Astrocyte of the spinal cord (primary cell): Measurements from ENCODE around the gene C12orf42.

Source experiments
- DNase-seq: peaks from one replicate; pipeline ENCODE4 v3.0.0; 2011; ENCODE audit warnings: low read depth, low spot score
- H3K4me3 ChIP-seq: 2 replicates; pipeline ENCODE4 v1.5.1; 2011; ENCODE audit warnings: low read depth, mild to moderate bottlenecking, low read length, moderate library complexity
- CTCF ChIP-seq: IDR thresholded peaks from 2 replicates; pipeline ENCODE4 v1.5.1; 2012; ENCODE audit warnings: low read depth, mild to moderate bottlenecking, low read length, inconsistent platforms
- in situ Hi-C: cut with HindIII; loops from 2 replicates; pipeline ENCODE4 v1.10.0; 2017; ENCODE audit warnings: low sequenced_read_pairs

The C12orf42 gene

GRCh38 chr12:103513875-103514274, 18.1 kb upstream of the C12orf42 start:
- no peak for DNase-seq
- in situ Hi-C loops: no loop called here
- no peak for TF ChIP-seq CTCF
- no peak overlapping the region for H3K4me3 ChIP-seq

GRCh38 chr12:103505371-103506236, 9.8 kb upstream of the C12orf42 start:
- no peak overlapping the region for H3K4me3 ChIP-seq
- peak; percentile 3 for DNase-seq
- no peak for TF ChIP-seq CTCF
- in situ Hi-C loops: no loop called here

- in situ Hi-C loops: no loop called here
- TF ChIP-seq CTCF: no peak
- no peak overlapping the region for H3K4me3 ChIP-seq
- DNase-seq: no peak
These were observed 8.8 kb upstream of the C12orf42 start for GRCh38 chr12:103504606-103505005.

GRCh38 chr12:103503546-103504480, 8.0 kb upstream of the C12orf42 start:
- peak; percentile 19 for TF ChIP-seq CTCF
- no peak overlapping the region for H3K4me3 ChIP-seq
- in situ Hi-C loops: no loop called here
- no peak for DNase-seq

- no peak for DNase-seq
- no peak for TF ChIP-seq CTCF
- in situ Hi-C loops: no loop called here
- H3K4me3 ChIP-seq: no peak overlapping the region
These were observed 5.7 kb upstream of the C12orf42 start for GRCh38 chr12:103501447-103501846.

- DNase-seq: no peak
- in situ Hi-C loops: no loop called here
- no peak for TF ChIP-seq CTCF
- no peak overlapping the region for H3K4me3 ChIP-seq
These were observed 3.8 kb upstream of the C12orf42 start for GRCh38 chr12:103499571-103499970.
